ENCODE measurements around the gene CFAP99. TPM values are rescaled to one million over a fixed set of nuclear protein-coding genes. Genes with fewer than 3 reads are reported as not detected.
A peak's percentile ranks its signal among the peaks of the same experiment; 100 is the strongest.

CFAP99 gene
- total RNA-seq, 1 donor from 2014 or later, result not detected

DNA sequence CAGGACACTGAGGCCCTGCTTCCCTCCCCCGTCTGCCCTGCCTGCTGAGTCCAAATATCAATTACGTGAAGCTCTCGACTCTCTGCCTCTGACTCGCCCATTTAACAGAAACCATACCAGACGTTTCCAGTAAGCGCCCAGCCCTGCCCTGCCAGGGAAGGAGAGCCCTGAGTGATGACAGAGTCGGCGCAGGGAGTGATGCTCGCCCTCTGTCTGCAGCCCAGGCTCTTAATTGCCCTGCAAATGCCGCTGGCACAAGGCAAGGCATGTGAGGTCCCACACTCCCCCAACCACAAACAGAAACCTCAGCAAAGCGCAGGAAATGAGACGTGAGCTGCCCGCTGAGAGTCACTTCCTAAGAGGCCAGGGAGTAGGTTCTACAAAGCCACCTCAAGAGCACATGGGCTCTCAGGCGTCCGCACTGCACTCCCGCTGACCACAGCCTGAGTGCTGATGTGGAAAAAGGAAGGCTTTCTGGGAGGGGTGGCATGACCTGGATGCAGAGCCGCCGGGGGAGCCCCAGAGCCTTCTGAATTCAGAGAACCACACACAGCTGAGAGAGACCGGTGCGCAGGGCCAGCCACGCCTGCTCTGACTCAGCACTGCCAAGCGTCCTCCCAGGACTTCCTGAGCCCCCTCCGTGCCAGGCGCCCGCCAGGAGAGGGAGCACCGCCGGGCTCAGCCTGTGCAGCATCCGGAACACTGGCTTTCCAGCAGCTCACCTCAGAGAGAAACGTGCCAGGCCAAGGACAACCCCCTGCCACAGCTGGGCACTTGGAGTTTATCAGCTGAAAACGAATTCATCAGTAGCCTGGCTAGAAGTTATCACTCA is 5.7 kb upstream of the CFAP99 start:
- peak overlapping the region; percentile 63 for H3K4me3 Mint-ChIP-seq (ENCODE audit: unreplicated experiment)
- peak overlapping the region; percentile 93 for H3K27ac Mint-ChIP-seq (ENCODE audit: unreplicated experiment)
- no peaks in the 10 kb centered on the region for H3K9me3 Mint-ChIP-seq (ENCODE audit: low read depth)
- no peak for DNase-seq (ENCODE audit: low spot score)
- peaks cover 35% of the 10 kb centered on the region for H3K4me1 Mint-ChIP-seq (ENCODE audit: low read depth)
- H3K27me3 Mint-ChIP-seq (ENCODE audit: low read depth), result peaks cover 18% of the 10 kb centered on the region
- TF ChIP-seq, protein P1, sequence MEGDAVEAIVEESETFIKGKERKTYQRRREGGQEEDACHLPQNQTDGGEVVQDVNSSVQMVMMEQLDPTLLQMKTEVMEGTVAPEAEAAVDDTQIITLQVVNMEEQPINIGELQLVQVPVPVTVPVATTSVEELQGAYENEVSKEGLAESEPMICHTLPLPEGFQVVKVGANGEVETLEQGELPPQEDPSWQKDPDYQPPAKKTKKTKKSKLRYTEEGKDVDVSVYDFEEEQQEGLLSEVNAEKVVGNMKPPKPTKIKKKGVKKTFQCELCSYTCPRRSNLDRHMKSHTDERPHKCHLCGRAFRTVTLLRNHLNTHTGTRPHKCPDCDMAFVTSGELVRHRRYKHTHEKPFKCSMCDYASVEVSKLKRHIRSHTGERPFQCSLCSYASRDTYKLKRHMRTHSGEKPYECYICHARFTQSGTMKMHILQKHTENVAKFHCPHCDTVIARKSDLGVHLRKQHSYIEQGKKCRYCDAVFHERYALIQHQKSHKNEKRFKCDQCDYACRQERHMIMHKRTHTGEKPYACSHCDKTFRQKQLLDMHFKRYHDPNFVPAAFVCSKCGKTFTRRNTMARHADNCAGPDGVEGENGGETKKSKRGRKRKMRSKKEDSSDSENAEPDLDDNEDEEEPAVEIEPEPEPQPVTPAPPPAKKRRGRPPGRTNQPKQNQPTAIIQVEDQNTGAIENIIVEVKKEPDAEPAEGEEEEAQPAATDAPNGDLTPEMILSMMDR (IDR thresholded peaks at IDR 0.05), result peak; percentile 79
- H3K36me3 Mint-ChIP-seq (ENCODE audit: low read depth), result no peaks in the 10 kb centered on the region

DNA sequence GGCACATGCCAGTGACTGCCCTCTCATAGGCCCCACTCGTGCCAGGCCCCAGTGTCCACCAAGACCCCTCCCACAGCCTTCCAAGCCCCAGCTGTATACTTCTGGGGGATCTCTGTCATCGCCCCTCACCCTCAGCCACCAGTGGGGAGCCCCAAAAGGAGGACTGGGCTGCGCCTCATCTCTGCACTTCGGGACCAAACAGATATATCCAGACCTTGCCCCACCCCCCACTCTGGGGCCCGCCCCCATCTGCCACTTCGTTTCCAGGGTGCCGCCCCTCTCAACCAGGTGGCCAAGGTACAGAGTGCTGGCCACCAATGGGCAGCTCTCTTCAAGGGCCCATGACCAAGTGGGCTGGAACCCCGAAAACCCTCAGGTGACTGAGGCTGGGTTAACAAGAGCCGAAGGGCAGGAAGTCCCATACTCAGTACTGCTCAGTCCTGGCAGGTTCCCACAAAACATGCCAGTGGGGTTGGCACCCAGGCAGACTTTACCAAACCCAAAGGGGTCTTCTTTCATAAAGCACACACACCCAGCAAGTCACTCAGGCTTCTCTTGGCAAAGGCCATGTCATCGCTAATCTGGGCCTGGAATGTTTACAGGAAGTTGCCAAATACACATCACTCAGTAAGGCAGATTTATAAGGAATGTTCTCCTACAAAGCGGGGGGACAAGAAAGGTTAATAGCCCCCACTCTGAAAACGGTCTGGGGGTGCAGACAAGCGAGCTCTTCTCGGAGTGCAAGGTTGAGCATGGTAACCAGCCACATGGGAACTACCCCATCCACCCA is 4.7 kb upstream of the CFAP99 start:
- TF ChIP-seq, protein P1 (IDR thresholded peaks at IDR 0.05), result no peak
- H3K27me3 Mint-ChIP-seq (ENCODE audit: low read depth), result peaks cover 17% of the 10 kb centered on the region
- no peak for DNase-seq (ENCODE audit: low spot score)
- no peaks in the 10 kb centered on the region for H3K9me3 Mint-ChIP-seq (ENCODE audit: low read depth)
- H3K4me3 Mint-ChIP-seq (ENCODE audit: unreplicated experiment), result no peak overlapping the region
- peaks cover 36% of the 10 kb centered on the region for H3K4me1 Mint-ChIP-seq (ENCODE audit: low read depth)
- no peak overlapping the region for H3K27ac Mint-ChIP-seq (ENCODE audit: unreplicated experiment)
- H3K36me3 Mint-ChIP-seq (ENCODE audit: low read depth), result no peaks in the 10 kb centered on the region

DNA sequence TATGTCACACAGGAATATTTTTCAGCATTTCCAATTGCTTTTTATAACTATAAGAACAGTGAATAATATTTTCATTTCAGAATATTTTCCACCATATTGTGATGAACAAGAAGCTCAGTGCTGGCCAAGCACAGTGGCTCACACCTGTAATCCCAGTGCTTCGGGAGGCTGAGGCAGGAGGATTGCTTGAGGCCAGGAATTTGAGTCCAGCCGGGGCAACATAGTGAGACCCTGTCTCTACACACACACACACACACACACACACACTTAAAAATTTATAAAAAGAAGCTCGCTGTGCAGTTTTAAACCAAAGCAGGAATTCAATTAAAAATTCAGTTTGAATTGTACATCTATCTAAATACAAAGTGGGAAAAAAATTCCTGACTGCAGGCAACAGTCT is 3.5 kb upstream of the CFAP99 start:
- Mint-ChIP-seq H3K36me3 (ENCODE audit: low read depth) (peaks cover 3% of the 10 kb centered on the region), H3K4me3 (ENCODE audit: unreplicated experiment) (no peak overlapping the region), H3K9me3 (ENCODE audit: low read depth) (no peaks in the 10 kb centered on the region), H3K4me1 (ENCODE audit: low read depth) (peaks cover 40% of the 10 kb centered on the region), H3K27me3 (ENCODE audit: low read depth) (peaks cover 25% of the 10 kb centered on the region), H3K27ac (ENCODE audit: unreplicated experiment) (no peak overlapping the region)
- DNase-seq (ENCODE audit: low spot score), result no peak
- TF ChIP-seq, protein P1 (IDR thresholded peaks at IDR 0.05), result no peak

DNA sequence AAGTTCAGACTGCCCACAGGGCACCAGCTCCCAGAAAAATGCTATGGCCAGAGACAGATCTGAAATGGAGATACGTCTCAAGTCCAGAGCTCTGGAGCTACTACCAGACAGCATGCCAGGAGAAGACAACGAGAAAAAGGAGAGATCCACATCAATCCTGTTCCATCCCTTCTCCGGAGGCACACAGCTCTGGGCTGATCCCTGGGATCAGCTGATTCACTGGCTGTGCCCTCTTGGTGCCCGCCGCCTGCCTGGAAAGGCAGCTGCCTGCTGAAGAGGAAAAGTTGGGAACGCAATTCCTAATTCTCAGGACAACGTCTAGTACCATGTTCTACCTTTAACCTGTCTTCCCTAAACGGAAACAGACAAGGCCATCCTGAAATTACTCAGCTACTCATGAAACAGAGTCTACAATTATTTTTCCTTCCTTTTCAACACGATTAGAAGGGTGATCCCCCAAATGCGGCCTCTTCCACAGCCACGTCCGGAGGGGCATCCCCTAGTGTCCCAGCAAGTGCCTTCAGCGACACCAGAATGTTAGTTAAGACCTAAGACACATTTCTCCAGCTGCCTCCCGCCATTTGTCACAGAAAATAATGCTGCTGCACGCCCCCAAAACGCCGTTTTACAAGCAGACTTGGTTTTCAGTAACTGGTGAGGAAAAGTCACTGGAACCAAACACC is 2.7 kb upstream of the CFAP99 start:
- TF ChIP-seq, protein P1 (IDR thresholded peaks at IDR 0.05), result no peak
- Mint-ChIP-seq H3K4me3 (ENCODE audit: unreplicated experiment) (peak overlapping the region; percentile 58), H3K27me3 (ENCODE audit: low read depth) (peaks cover 28% of the 10 kb centered on the region), H3K27ac (ENCODE audit: unreplicated experiment) (no peak overlapping the region), H3K9me3 (ENCODE audit: low read depth) (no peaks in the 10 kb centered on the region), H3K4me1 (ENCODE audit: low read depth) (peaks cover 40% of the 10 kb centered on the region), H3K36me3 (ENCODE audit: low read depth) (peaks cover 3% of the 10 kb centered on the region)
- no peak for DNase-seq (ENCODE audit: low spot score)
